Mucosa of gallbladder (tissue), 1 donor: Measurements from ENCODE around the gene DPT. TPM values are rescaled to one million over a fixed set of nuclear protein-coding genes. Genes with fewer than 3 reads are reported as not detected.

Source experiments
- DNase-seq: peaks from one replicate; pipeline ENCODE4 v3.0.0-alpha.2; 2020; ENCODE audit warnings: low spot score
- total RNA-seq: library from RNA; stranded (reverse); gene quantifications from one replicate; pipeline ENCODE4 v1.2.1, GENCODE V29; 2021
- donor health status: DM: no; HTN: no; CAD: no.

DPT gene
- total RNA-seq, 1 donor from 2014 or later, result 30.7 TPM

GRCh38 chr1:168700575-168701268, 28.3 kb downstream of the DPT start:
- no peak for DNase-seq

- DNase-seq, result no peak
Measured at GRCh38 chr1:168698453-168698852, 30.6 kb downstream of the DPT start.

GRCh38 chr1:168697356-168698126, 31.5 kb downstream of the DPT start:
- no peak for DNase-seq

GRCh38 chr1:168696125-168696760, 32.8 kb downstream of the DPT start:
- no peak for DNase-seq

- DNase-seq, result no peak
Measured at GRCh38 chr1:168693872-168694238, 35.2 kb downstream of the DPT start.

GRCh38 chr1:168693197-168693871, 35.7 kb downstream of the DPT start:
- DNase-seq, result peak; percentile 71

- no peak for DNase-seq
Measured at GRCh38 chr1:168692472-168692871, 36.5 kb downstream of the DPT start.

- no peak for DNase-seq
Measured at GRCh38 chr1:168691541-168691940, 37.5 kb downstream of the DPT start.

- peak; percentile 28 for DNase-seq
Measured at GRCh38 chr1:168689726-168690602, 39.0 kb downstream of the DPT start.

- DNase-seq, result no peak
Measured at GRCh38 chr1:168689327-168689657, 39.7 kb downstream of the DPT start.

GRCh38 chr1:168688644-168689326, 40.2 kb downstream of the DPT start:
- no peak for DNase-seq

GRCh38 chr1:168687816-168688215, 41.2 kb downstream of the DPT start:
- DNase-seq, result no peak

GRCh38 chr1:168686666-168687065, 42.3 kb downstream of the DPT start:
- DNase-seq, result no peak

- no peak for DNase-seq
Measured at GRCh38 chr1:168683871-168684270, 45.1 kb downstream of the DPT start.

GRCh38 chr1:168676861-168677260, 52.1 kb downstream of the DPT start:
- no peak for DNase-seq

GRCh38 chr1:168676029-168676812, 52.8 kb downstream of the DPT start:
- DNase-seq, result no peak

- no peak for DNase-seq
Measured at GRCh38 chr1:168673974-168674683, 54.9 kb downstream of the DPT start.

GRCh38 chr1:168672278-168672677, 56.7 kb downstream of the DPT start:
- no peak for DNase-seq

- no peak for DNase-seq
Measured at GRCh38 chr1:168671782-168672181, 57.2 kb downstream of the DPT start.
